ENCODE measurements around the gene IMP4.

Gene IMP4

GRCh38 chr2:130373808-130374365 lies 31.2 kb downstream of the IMP4 start:
- H3K27ac ChIP-seq, result no peak overlapping the region
- TF ChIP-seq CTCF (conservative IDR thresholded peaks at IDR 0.05), result no peak
- TF ChIP-seq ZFX (IDR thresholded peaks at IDR 0.05), result no peak

GRCh38 chr2:130374587-130375290 lies 32.0 kb downstream of the IMP4 start:
- TF ChIP-seq CTCF (conservative IDR thresholded peaks at IDR 0.05) (no peak), ZFX (IDR thresholded peaks at IDR 0.05) (no peak)
- H3K27ac ChIP-seq, result no peak overlapping the region

GRCh38 chr2:130375291-130376266 lies 32.9 kb downstream of the IMP4 start:
- TF ChIP-seq CTCF (conservative IDR thresholded peaks at IDR 0.05), result no peak
- no peak for TF ChIP-seq ZFX (IDR thresholded peaks at IDR 0.05)
- H3K27ac ChIP-seq, result no peak overlapping the region

- no peak overlapping the region for H3K27ac ChIP-seq
- TF ChIP-seq ZFX (IDR thresholded peaks at IDR 0.05) (no peak), CTCF (conservative IDR thresholded peaks at IDR 0.05) (no peak)
These were observed 34.0 kb downstream of the IMP4 start for GRCh38 chr2:130376433-130377293.

- TF ChIP-seq ZFX (IDR thresholded peaks at IDR 0.05) (no peak), CTCF (conservative IDR thresholded peaks at IDR 0.05) (no peak)
- no peak overlapping the region for H3K27ac ChIP-seq
These were observed 34.8 kb downstream of the IMP4 start for GRCh38 chr2:130377491-130377890.

- no peak overlapping the region for H3K27ac ChIP-seq
- TF ChIP-seq ZFX (IDR thresholded peaks at IDR 0.05), result no peak
- no peak for TF ChIP-seq CTCF (conservative IDR thresholded peaks at IDR 0.05)
These were observed 35.7 kb downstream of the IMP4 start for GRCh38 chr2:130378206-130378897.

All from C4-2B (cell line).